GM12874 (cell line): ENCODE measurements around the gene RNF144A.

ENCODE experiments used
- TF ChIP-seq, protein P1 (sequence below): IDR thresholded peaks from 2 replicates; pipeline ENCODE4 v1.5.1; 2011; ENCODE audit warnings: low read depth, mild to moderate bottlenecking, control low read depth, low read length, moderate library complexity; ENCODE audit not compliant: insufficient read depth

Gene RNF144A

GRCh38 chr2:7017671-7018281 is 100.6 kb downstream of the RNF144A start:
- TF ChIP-seq, protein P1, sequence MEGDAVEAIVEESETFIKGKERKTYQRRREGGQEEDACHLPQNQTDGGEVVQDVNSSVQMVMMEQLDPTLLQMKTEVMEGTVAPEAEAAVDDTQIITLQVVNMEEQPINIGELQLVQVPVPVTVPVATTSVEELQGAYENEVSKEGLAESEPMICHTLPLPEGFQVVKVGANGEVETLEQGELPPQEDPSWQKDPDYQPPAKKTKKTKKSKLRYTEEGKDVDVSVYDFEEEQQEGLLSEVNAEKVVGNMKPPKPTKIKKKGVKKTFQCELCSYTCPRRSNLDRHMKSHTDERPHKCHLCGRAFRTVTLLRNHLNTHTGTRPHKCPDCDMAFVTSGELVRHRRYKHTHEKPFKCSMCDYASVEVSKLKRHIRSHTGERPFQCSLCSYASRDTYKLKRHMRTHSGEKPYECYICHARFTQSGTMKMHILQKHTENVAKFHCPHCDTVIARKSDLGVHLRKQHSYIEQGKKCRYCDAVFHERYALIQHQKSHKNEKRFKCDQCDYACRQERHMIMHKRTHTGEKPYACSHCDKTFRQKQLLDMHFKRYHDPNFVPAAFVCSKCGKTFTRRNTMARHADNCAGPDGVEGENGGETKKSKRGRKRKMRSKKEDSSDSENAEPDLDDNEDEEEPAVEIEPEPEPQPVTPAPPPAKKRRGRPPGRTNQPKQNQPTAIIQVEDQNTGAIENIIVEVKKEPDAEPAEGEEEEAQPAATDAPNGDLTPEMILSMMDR = no peak

- TF ChIP-seq, protein P1 = no peak
Observed at GRCh38 chr2:7018282-7018701, 101.1 kb downstream of the RNF144A start.

- TF ChIP-seq, protein P1 = no peak
Observed at GRCh38 chr2:7018767-7019166, 101.6 kb downstream of the RNF144A start.

DNA sequence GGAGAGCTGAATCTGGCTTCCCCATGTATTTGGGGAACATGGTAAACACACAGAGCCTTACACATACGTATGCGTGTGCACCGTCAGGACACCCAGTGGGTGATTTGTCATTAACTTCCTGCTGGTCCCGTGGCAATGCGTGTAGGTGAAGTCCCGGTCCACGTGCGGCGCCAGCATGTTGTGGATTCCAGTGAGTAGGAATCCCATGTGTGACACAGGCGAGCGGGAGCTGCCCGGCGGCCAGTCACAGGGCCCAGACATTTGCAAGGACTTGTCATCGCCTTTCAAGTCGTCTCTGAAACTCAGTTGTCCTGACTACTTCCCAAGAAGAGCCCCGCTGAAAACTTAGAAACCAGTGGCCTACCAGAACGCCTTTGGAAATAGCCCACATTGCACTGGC is 102.0 kb downstream of the RNF144A start:
- TF ChIP-seq, protein P1 = no peak

DNA sequence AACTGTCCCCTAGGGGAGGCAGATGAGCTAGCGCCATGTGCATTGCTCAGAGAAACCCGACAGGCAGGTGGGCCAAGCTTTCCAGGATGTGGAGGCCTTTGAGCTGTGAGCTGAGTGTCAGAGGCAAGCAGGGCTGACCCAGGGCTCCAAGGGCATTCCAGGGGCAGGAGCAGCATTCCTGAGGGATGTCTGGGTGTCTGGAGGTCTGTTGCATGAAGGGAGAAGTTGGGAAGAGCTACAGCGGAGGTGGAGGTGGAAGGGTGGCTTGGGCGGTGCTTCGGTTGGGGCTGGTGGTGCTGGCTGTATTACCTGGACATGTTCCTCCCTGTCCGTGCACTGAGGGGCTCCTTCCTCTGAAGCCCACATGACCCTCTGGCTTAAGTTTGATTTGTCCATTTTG is 102.8 kb downstream of the RNF144A start:
- TF ChIP-seq, protein P1 = no peak

GRCh38 chr2:7020468-7020867 is 103.3 kb downstream of the RNF144A start:
- TF ChIP-seq, protein P1 = no peak

GRCh38 chr2:7020939-7021470 is 103.8 kb downstream of the RNF144A start:
- TF ChIP-seq, protein P1 = no peak
